ENCODE measurements around the gene MYH7. TPM values are rescaled to one million over a fixed set of nuclear protein-coding genes. Genes with fewer than 3 reads are reported as not detected.

The MYH7 gene
- total and polyA plus RNA-seq, 4 donors = 0.02 to 0.42 (median 0.04) TPM

DNA sequence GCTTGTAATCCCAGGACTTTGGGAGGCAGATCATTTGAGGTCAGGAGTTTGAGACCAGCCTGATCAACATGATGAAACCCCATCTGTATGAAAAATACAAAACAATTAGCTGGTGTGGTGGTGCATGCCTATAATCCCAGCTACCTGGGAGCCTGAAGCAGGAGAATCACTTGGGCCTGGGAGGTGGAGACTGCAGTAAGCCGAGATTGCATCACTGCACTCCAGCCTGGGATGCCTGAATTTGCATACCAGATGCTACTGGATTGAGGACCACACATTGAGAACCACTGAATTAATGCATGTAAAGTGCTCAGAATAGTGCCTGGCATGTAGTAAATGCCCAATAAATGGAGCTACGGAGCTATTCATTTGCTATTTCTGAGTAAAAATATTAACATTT, 14.9 kb upstream of the MYH7 start:
- Histone ChIP-seq H3K27me3 (ENCODE audit: control insufficient read depth in 4 of 4, insufficient read depth in 4 of 4, low read length in 3 of 4) (peaks cover 0 to 3% (median 0%) of the 10 kb centered on the region in 4 donors), H3K27ac (ENCODE audit: low read depth in 1 of 2, low read length in 2 of 2) (no peak overlapping the region), H3K9me3 (ENCODE audit: control insufficient read depth in 4 of 4, low read length in 3 of 4) (no peaks in the 10 kb centered on the region), H3K36me3 (ENCODE audit: control insufficient read depth in 4 of 4, insufficient read depth in 3 of 4, low read depth in 1 of 4, low read length in 3 of 4) (no peaks in the 10 kb centered on the region), H3K4me3 (ENCODE audit: low read depth in 1 of 3, low read length in 3 of 3) (no peak overlapping the region), H3K4me1 (ENCODE audit: control insufficient read depth in 4 of 4, insufficient read depth in 4 of 4, low read length in 3 of 4) (no peaks in the 10 kb centered on the region), H3K9ac (ENCODE audit: low read depth in 1 of 2, low read length in 2 of 2) (no peak overlapping the region)
- DNase-seq (ENCODE audit: low spot score) = no peak
- TF ChIP-seq HNF4G (IDR thresholded peaks at IDR 0.05) (no peak), FOXA1 (IDR thresholded peaks at IDR 0.05) (no peak), HNF4A (conservative IDR thresholded peaks at IDR 0.05) (no peak), GABPA (IDR thresholded peaks at IDR 0.05 in 1 of 2, conservative IDR thresholded peaks at IDR 0.05 in 1 of 2) (no peak), NR2F2 (IDR thresholded peaks at IDR 0.05) (no peak), TAF1 (conservative IDR thresholded peaks at IDR 0.05) (no peak), REST (IDR thresholded peaks at IDR 0.05) (no peak), EGR1 (IDR thresholded peaks at IDR 0.05; ENCODE audit: low read depth in 2 of 2) (no peak), MAX (IDR thresholded peaks at IDR 0.05) (no peak), YY1 (IDR thresholded peaks at IDR 0.05) (no peak), RXRA (IDR thresholded peaks at IDR 0.05) (no peak), RAD21 (IDR thresholded peaks at IDR 0.05) (no peak), SP1 (IDR thresholded peaks at IDR 0.05) (no peak), JUND (IDR thresholded peaks at IDR 0.05) (no peak)
- TF ChIP-seq, protein P1, sequence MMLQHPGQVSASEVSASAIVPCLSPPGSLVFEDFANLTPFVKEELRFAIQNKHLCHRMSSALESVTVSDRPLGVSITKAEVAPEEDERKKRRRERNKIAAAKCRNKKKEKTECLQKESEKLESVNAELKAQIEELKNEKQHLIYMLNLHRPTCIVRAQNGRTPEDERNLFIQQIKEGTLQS (IDR thresholded peaks at IDR 0.05) = no peak
- TF ChIP-seq, protein P2, sequence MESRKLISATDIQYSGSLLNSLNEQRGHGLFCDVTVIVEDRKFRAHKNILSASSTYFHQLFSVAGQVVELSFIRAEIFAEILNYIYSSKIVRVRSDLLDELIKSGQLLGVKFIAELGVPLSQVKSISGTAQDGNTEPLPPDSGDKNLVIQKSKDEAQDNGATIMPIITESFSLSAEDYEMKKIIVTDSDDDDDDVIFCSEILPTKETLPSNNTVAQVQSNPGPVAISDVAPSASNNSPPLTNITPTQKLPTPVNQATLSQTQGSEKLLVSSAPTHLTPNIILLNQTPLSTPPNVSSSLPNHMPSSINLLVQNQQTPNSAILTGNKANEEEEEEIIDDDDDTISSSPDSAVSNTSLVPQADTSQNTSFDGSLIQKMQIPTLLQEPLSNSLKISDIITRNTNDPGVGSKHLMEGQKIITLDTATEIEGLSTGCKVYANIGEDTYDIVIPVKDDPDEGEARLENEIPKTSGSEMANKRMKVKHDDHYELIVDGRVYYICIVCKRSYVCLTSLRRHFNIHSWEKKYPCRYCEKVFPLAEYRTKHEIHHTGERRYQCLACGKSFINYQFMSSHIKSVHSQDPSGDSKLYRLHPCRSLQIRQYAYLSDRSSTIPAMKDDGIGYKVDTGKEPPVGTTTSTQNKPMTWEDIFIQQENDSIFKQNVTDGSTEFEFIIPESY (IDR thresholded peaks at IDR 0.05) = no peak
- 71% methylated on average over 2 of the region's 2 CpGs for WGBS

GRCh38 chr14:23449314-23449713, 13.9 kb upstream of the MYH7 start:
- H3K9me3 ChIP-seq (ENCODE audit: control insufficient read depth in 4 of 4, low read length in 3 of 4) = no peaks in the 10 kb centered on the region
- no peak overlapping the region for H3K9ac ChIP-seq (ENCODE audit: low read depth in 1 of 2, low read length in 2 of 2)
- WGBS = 75% methylated on average over 1 of the region's 1 CpG
- H3K27me3 ChIP-seq (ENCODE audit: control insufficient read depth in 4 of 4, insufficient read depth in 4 of 4, low read length in 3 of 4) = peaks cover 0 to 3% (median 0%) of the 10 kb centered on the region in 4 donors
- DNase-seq (ENCODE audit: low spot score) = no peak
- H3K27ac ChIP-seq (ENCODE audit: low read depth in 1 of 2, low read length in 2 of 2) = no peak overlapping the region
- no peaks in the 10 kb centered on the region for H3K4me1 ChIP-seq (ENCODE audit: control insufficient read depth in 4 of 4, insufficient read depth in 4 of 4, low read length in 3 of 4)
- H3K36me3 ChIP-seq (ENCODE audit: control insufficient read depth in 4 of 4, insufficient read depth in 3 of 4, low read depth in 1 of 4, low read length in 3 of 4) = no peaks in the 10 kb centered on the region
- H3K4me3 ChIP-seq (ENCODE audit: low read depth in 1 of 3, low read length in 3 of 3) = no peak overlapping the region
- TF ChIP-seq, protein P1 (IDR thresholded peaks at IDR 0.05) = no peak
- TF ChIP-seq MAX (IDR thresholded peaks at IDR 0.05) (no peak), SP1 (IDR thresholded peaks at IDR 0.05) (no peak), RAD21 (IDR thresholded peaks at IDR 0.05) (no peak), TAF1 (conservative IDR thresholded peaks at IDR 0.05) (no peak), FOXA2 (IDR thresholded peaks at IDR 0.05) (no peak), YY1 (IDR thresholded peaks at IDR 0.05) (no peak), REST (IDR thresholded peaks at IDR 0.05) (no peak), HNF4A (conservative IDR thresholded peaks at IDR 0.05) (no peak), HNF4G (IDR thresholded peaks at IDR 0.05) (no peak), RXRA (IDR thresholded peaks at IDR 0.05) (no peak), JUND (IDR thresholded peaks at IDR 0.05) (no peak), GABPA (IDR thresholded peaks at IDR 0.05 in 1 of 2, conservative IDR thresholded peaks at IDR 0.05 in 1 of 2) (no peak), FOXA1 (IDR thresholded peaks at IDR 0.05) (no peak)
- TF ChIP-seq, protein P3, sequence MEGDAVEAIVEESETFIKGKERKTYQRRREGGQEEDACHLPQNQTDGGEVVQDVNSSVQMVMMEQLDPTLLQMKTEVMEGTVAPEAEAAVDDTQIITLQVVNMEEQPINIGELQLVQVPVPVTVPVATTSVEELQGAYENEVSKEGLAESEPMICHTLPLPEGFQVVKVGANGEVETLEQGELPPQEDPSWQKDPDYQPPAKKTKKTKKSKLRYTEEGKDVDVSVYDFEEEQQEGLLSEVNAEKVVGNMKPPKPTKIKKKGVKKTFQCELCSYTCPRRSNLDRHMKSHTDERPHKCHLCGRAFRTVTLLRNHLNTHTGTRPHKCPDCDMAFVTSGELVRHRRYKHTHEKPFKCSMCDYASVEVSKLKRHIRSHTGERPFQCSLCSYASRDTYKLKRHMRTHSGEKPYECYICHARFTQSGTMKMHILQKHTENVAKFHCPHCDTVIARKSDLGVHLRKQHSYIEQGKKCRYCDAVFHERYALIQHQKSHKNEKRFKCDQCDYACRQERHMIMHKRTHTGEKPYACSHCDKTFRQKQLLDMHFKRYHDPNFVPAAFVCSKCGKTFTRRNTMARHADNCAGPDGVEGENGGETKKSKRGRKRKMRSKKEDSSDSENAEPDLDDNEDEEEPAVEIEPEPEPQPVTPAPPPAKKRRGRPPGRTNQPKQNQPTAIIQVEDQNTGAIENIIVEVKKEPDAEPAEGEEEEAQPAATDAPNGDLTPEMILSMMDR (IDR thresholded peaks at IDR 0.05; ENCODE audit: low read depth, low read length, missing input control) = no peak
